Ascending aorta (tissue), 2 donors: Measurements from ENCODE around the gene PARG. TPM values are rescaled to one million over a fixed set of nuclear protein-coding genes. Genes with fewer than 3 reads are reported as not detected.
"Not testable (repeated sequence)": the region's sequence is repeated elsewhere in the genome, so short reads cannot be mapped to it uniquely, and the experiment has no call there.

ENCODE experiments used
- DNase-seq, 2 donors: peaks; one replicate each; pipeline ENCODE4 v3.0.0-alpha.2; 2019; ENCODE audit warnings: low spot score in 2 of 2
- H3K27ac ChIP-seq, 2 donors: fragments of 200-600 bp; sonication (generic); one replicate each; pipeline ENCODE4 v1.5.1; 2016 to 2017; ENCODE audit warnings: mild to moderate bottlenecking in 1 of 2
- H3K27me3 ChIP-seq: fragments of 200-600 bp; sonication (generic); one replicate; pipeline ENCODE4 v1.5.1; 2017
- H3K36me3 ChIP-seq, 2 donors: fragments of 200-600 bp; sonication (generic); one replicate each; pipeline ENCODE4 v1.5.1; 2016
- H3K4me1 ChIP-seq, 2 donors: fragments of 200-600 bp; sonication (generic); one replicate each; pipeline ENCODE4 v1.5.1; 2016 to 2017; ENCODE audit warnings: mild to moderate bottlenecking in 1 of 2
- H3K4me3 ChIP-seq, 2 donors: fragments of 200-600 bp; sonication (generic); one replicate each; pipeline ENCODE4 v1.5.1; 2016 to 2017; ENCODE audit warnings: mild to moderate bottlenecking in 1 of 2
- H3K9me3 ChIP-seq, 2 donors: fragments of 200-600 bp; sonication (generic); one replicate each; pipeline ENCODE4 v1.5.1; 2016
- intact Hi-C: fragments of 100-400 bp; cut with DNase I; formaldehyde crosslinking; loops from one replicate; pipeline ENCODE4 v1.15.1; 2023
- total RNA-seq: library from RNA; depleted of rRNA; stranded (reverse); fragments of >200 nt; gene quantifications from one replicate; pipeline ENCODE4 v1.1.0, GENCODE V29; 2016
- TF ChIP-seq, protein P1 (sequence below), 3 experiments: fragments of 200-600 bp in 2 of 3; fragments of 450-650 bp in 1 of 3; sonication (generic) in 2 of 3; IDR thresholded peaks; one replicate each; pipeline ENCODE4 v1.5.1; 2016 to 2019; ENCODE audit warnings: antibody characterized with exemption in 3 of 3, mild to moderate bottlenecking in 1 of 3, moderate library complexity in 1 of 3

PARG gene
- total RNA-seq, 1 donor from 2014 or later, result 1.9 TPM

GRCh38 chr10:49781247-49781646 is 160.6 kb downstream of the PARG start:
- DNase-seq, result no peak
- TF ChIP-seq, protein P1, sequence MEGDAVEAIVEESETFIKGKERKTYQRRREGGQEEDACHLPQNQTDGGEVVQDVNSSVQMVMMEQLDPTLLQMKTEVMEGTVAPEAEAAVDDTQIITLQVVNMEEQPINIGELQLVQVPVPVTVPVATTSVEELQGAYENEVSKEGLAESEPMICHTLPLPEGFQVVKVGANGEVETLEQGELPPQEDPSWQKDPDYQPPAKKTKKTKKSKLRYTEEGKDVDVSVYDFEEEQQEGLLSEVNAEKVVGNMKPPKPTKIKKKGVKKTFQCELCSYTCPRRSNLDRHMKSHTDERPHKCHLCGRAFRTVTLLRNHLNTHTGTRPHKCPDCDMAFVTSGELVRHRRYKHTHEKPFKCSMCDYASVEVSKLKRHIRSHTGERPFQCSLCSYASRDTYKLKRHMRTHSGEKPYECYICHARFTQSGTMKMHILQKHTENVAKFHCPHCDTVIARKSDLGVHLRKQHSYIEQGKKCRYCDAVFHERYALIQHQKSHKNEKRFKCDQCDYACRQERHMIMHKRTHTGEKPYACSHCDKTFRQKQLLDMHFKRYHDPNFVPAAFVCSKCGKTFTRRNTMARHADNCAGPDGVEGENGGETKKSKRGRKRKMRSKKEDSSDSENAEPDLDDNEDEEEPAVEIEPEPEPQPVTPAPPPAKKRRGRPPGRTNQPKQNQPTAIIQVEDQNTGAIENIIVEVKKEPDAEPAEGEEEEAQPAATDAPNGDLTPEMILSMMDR (IDR thresholded peaks at IDR 0.05), result no peak
- H3K27me3 ChIP-seq, result no peaks in the 10 kb centered on the region
- H3K27ac ChIP-seq, result no peak overlapping the region
- no peaks in the 10 kb centered on the region for H3K9me3 ChIP-seq
- H3K36me3 ChIP-seq, result no peaks in the 10 kb centered on the region
- H3K4me1 ChIP-seq, result no peaks in the 10 kb centered on the region
- H3K4me3 ChIP-seq, result no peak overlapping the region
- intact Hi-C loops, result no loop called here

DNA sequence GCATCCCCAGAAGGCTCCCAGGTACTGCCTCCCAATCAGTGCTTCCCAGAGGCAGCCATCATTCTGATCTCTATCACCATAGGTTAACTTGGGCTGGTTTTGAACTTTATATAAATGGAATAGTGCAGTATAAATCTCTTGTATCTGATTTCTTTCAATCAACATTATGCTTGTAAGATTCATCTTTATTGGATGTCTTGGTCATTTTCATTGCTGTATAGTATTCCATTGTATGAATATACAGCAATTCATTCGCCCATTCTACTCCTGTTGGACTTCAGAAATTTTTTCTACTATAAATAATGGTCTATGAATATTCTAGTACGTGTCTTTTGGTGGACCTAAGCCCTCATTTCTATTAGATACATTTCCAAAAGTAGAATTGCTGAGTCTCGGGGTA is 163.6 kb downstream of the PARG start:
- intact Hi-C loops, result no loop called here
- H3K36me3 ChIP-seq, result no peaks in the 10 kb centered on the region
- H3K27me3 ChIP-seq, result no peaks in the 10 kb centered on the region
- H3K9me3 ChIP-seq, result no peaks in the 10 kb centered on the region
- DNase-seq, result no peak
- no peaks in the 10 kb centered on the region for H3K4me1 ChIP-seq
- no peak overlapping the region for H3K4me3 ChIP-seq
- TF ChIP-seq, protein P1 (IDR thresholded peaks at IDR 0.05), result no peak
- no peak overlapping the region for H3K27ac ChIP-seq

DNA sequence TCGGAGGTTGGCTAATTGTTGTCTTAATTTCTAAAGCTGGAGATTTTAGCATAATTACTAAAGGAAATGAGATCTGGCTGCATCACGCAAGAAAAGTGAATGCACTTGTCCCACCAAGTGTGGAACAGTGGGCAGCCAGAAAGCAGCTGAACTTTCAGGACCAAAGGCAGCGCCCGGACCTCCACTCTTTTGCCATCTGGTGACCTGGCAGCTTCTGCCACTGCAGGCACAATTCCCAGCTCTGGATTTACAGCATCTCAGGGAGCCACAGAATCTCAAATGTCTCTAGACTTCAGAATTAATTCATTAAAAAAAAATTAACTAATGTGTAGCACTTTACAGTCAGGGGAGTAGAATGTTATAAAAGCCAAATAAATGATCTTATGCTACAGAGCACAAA is 165.0 kb downstream of the PARG start:
- no peaks in the 10 kb centered on the region for H3K36me3 ChIP-seq
- DNase-seq, result no peak
- no peak overlapping the region for H3K27ac ChIP-seq
- no peaks in the 10 kb centered on the region for H3K4me1 ChIP-seq
- H3K9me3 ChIP-seq, result no peaks in the 10 kb centered on the region
- no peaks in the 10 kb centered on the region for H3K27me3 ChIP-seq
- no peak overlapping the region for H3K4me3 ChIP-seq
- intact Hi-C loops, result no loop called here
- TF ChIP-seq, protein P1 (IDR thresholded peaks at IDR 0.05), result no peak

DNA sequence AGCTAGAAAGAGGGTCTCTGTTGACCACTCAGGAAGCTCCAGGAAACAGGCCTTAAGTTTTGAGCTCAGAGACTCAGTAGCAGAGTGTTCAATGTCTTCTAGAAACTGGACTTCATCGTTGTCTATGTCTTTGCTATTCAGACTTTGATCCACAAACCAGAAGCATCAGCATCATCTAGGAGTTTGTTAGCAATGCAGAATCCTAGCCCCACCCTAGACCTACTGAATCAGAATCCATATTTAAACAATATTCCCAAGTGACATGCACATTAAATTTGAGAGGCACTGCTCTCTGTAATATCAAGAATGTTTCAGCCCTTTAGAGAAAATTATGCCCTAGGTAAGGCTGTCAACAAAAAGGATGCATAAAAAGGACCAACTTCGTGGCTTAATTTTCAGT is 166.8 kb downstream of the PARG start:
- no peak for DNase-seq
- H3K27ac ChIP-seq, result no peak overlapping the region
- no peak overlapping the region for H3K4me3 ChIP-seq
- no peaks in the 10 kb centered on the region for H3K27me3 ChIP-seq
- TF ChIP-seq, protein P1 (IDR thresholded peaks at IDR 0.05), result no peak
- H3K36me3 ChIP-seq, result no peaks in the 10 kb centered on the region
- no peaks in the 10 kb centered on the region for H3K4me1 ChIP-seq
- H3K9me3 ChIP-seq, result no peaks in the 10 kb centered on the region
- intact Hi-C loops, result no loop called here

DNA sequence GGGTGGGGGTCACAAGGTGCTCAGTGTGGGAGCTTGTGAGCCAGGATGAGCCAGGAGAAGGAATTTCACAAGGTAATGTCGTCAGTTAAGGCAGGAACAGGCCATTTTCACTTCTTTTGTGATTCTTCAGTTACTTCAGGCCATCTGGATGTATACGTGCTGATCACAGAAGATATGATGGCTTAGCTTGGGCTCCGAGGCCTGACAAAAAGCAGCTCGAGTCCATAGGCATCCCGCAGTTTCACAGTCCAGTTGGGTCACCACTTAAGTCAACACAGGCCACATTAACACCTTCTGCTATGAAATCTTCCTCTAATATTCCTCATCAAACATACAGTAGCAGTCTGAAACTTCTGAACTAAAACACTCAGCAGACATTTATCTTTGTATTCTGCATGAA is 168.9 kb downstream of the PARG start:
- DNase-seq, H3K27me3 ChIP-seq, H3K4me3 ChIP-seq, H3K36me3 ChIP-seq, intact Hi-C loops, H3K9me3 ChIP-seq, H3K27ac ChIP-seq, H3K4me1 ChIP-seq: not testable (repeated sequence)

DNA sequence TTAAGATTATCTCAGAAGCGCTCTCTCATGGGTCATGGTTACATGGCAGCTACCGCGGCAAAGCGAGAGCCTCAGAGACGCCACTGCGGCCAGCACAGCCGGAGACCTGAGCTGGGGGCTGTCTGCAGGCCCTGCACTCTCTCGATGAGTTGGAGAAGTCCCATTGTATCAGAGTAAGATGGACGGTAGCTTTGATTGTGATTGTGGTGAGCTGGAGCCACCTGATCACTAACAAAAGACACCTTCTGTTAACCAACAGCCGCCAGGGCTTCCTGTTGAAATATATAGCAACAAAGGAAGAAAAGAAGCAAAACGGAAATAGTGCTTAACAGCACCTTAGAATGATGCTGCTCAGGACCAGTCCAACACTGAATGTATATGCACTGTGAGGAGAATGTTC is 170.8 kb downstream of the PARG start:
- intact Hi-C loops, H3K27ac ChIP-seq, H3K9me3 ChIP-seq, H3K36me3 ChIP-seq, H3K4me3 ChIP-seq, DNase-seq, H3K4me1 ChIP-seq: not testable (repeated sequence)
- H3K27me3 ChIP-seq, result peaks cover 13% of the 10 kb centered on the region

GRCh38 chr10:49769692-49770091 is 172.1 kb downstream of the PARG start:
- Histone ChIP-seq H3K27me3 (peaks cover 13% of the 10 kb centered on the region), H3K4me3 (no peak overlapping the region), H3K9me3 (no peaks in the 10 kb centered on the region), H3K36me3 (no peaks in the 10 kb centered on the region), H3K27ac (no peak overlapping the region), H3K4me1 (no peaks in the 10 kb centered on the region)
- intact Hi-C loops, result no loop called here
- TF ChIP-seq, protein P1 (IDR thresholded peaks at IDR 0.05), result no peak
- no peak for DNase-seq
